Gastroesophageal sphincter (tissue), 3 donors: Measurements from ENCODE around the gene CACNA1I.

Source experiments
- POLR2AphosphoS5 ChIP-seq: sonication (generic); formaldehyde crosslinking; IDR thresholded peaks from one replicate; pipeline ENCODE4 v1.6.1; 2017; ENCODE audit warnings: antibody characterized with exemption
- TF ChIP-seq, protein P1 (sequence below), 4 experiments: fragments of 200-600 bp in 2 of 4; fragments of 450-650 bp in 2 of 4; sonication (generic) in 1 of 4; IDR thresholded peaks; one replicate each; pipeline ENCODE4 v1.5.1; 2017 to 2019; ENCODE audit warnings: antibody characterized with exemption in 4 of 4, mild to moderate bottlenecking in 2 of 4, moderate library complexity in 2 of 4

DNA sequence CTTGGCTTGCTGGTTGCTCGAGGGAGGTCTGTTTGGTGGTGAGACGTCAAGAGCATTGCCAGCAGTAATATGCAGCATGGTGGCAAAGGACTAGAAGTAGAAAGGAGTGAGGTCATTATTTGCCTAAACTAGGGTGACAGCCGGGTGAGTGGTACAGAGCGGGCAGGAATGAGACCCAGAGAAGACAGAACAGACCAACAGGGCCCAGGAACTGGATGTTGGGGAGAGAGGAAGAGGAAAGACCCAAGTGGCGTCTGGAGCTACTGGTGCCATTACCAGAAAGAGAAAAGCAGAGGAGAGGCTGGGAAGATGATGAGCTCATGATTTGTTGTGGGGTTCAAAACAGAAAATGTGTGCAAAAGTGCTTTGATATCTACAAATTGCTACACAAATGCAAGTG, 164.3 kb downstream of the CACNA1I start:
- TF ChIP-seq POLR2AphosphoS5: no peak
- TF ChIP-seq, protein P1, sequence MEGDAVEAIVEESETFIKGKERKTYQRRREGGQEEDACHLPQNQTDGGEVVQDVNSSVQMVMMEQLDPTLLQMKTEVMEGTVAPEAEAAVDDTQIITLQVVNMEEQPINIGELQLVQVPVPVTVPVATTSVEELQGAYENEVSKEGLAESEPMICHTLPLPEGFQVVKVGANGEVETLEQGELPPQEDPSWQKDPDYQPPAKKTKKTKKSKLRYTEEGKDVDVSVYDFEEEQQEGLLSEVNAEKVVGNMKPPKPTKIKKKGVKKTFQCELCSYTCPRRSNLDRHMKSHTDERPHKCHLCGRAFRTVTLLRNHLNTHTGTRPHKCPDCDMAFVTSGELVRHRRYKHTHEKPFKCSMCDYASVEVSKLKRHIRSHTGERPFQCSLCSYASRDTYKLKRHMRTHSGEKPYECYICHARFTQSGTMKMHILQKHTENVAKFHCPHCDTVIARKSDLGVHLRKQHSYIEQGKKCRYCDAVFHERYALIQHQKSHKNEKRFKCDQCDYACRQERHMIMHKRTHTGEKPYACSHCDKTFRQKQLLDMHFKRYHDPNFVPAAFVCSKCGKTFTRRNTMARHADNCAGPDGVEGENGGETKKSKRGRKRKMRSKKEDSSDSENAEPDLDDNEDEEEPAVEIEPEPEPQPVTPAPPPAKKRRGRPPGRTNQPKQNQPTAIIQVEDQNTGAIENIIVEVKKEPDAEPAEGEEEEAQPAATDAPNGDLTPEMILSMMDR (IDR thresholded peaks at IDR 0.05): no peak
